GM12875 (cell line): Measurements from ENCODE around the gene CACNG5.

Experiments used
- H3K4me3 ChIP-seq: one replicate; pipeline ENCODE4 v1.5.1; 2011; ENCODE audit warnings: low read depth, low read length, control low read depth
- TF ChIP-seq, protein P1 (sequence below): IDR thresholded peaks from 2 replicates; pipeline ENCODE4 v1.5.1; 2011; ENCODE audit warnings: low read depth, mild to moderate bottlenecking, control low read depth, inconsistent platforms, low read length, moderate library complexity, borderline replicate concordance; ENCODE audit not compliant: insufficient read depth

The CACNG5 gene

DNA sequence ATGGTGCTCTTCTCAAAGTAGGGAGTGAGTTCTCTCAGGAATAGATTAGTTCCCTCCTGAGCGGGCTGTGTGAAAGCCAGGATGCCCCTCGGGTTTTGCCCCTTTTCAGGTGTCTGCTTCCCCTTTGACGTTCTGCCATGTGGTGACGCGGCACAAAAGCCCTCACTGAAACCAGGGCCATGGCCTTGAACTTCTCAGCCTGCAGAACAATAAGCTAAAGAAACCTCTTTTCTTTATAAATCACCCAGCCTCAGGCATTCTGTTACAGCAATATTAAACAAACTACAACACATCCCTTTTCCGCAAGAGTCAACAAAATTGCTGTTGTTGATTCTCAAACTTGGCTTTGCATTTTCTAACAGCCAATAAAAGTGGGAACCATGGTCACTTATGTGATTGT lies 15.5 kb upstream of the CACNG5 start:
- TF ChIP-seq, protein P1, sequence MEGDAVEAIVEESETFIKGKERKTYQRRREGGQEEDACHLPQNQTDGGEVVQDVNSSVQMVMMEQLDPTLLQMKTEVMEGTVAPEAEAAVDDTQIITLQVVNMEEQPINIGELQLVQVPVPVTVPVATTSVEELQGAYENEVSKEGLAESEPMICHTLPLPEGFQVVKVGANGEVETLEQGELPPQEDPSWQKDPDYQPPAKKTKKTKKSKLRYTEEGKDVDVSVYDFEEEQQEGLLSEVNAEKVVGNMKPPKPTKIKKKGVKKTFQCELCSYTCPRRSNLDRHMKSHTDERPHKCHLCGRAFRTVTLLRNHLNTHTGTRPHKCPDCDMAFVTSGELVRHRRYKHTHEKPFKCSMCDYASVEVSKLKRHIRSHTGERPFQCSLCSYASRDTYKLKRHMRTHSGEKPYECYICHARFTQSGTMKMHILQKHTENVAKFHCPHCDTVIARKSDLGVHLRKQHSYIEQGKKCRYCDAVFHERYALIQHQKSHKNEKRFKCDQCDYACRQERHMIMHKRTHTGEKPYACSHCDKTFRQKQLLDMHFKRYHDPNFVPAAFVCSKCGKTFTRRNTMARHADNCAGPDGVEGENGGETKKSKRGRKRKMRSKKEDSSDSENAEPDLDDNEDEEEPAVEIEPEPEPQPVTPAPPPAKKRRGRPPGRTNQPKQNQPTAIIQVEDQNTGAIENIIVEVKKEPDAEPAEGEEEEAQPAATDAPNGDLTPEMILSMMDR = no peak
- no peak overlapping the region for H3K4me3 ChIP-seq

DNA sequence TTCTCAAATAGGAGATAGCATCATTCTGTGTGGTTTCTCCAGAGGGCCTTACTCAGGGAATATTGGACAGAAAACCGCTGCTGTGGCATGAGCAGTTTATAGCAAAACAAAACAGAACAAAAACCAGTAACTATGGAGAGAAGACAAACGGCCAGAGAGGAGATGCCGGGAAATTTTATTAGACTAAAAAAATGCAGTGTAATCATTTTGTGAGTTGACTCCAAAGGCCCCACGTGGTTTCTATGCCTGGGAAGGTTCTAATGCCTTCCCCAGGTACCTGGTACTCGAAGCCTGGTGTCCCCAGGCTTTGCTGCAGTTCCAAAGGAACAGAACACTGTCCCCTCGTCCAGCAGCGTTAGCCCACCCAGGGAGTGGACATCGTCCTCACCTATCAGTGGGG lies 12.9 kb upstream of the CACNG5 start:
- TF ChIP-seq, protein P1 = no peak

DNA sequence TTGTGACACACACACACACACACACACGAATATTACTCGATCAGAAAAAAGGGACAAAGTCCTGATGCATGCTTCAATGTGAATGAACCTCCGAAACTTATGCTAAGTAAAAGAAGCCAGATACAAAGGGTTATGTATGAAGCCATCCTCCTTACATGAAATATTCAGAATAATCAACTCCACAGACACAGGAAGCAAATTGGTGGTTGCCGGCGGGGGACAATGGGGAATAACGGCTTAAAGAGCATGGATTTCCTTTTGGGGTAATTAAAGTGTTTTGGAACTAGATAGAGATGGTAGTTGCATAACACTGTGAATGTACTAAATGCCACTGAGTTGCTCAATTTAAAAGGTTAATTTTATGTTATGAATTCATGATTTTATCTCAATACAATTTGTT lies 8.1 kb upstream of the CACNG5 start:
- TF ChIP-seq, protein P1 = no peak
- H3K4me3 ChIP-seq = no peak overlapping the region

More for the DNA sequence above, 12.9 kb upstream of the CACNG5 start:
- H3K4me3 ChIP-seq = no peak overlapping the region

DNA sequence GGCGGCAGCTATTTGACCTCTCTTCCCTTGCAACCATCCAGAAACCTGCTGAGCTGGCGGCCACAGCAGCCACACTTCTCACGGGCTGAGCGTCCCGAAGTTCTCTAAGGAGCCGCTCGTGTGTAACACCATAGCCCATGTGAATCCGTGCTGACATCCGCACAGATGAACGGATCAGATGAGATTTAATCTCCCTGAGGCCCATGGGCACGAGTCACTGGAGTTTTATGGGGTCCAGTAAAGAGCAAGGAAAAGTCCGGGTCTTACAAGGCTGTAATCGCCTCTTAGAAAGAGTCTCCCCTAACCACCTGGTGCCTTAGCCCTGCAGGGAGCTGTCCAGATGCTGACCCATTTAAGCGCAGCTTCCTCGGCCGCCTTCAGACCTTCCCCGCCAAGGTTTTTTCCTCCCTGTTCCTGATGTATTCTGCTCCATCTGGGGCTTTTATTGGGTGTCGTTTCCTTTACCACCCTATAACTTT lies 5.5 kb upstream of the CACNG5 start:
- no peak overlapping the region for H3K4me3 ChIP-seq
- TF ChIP-seq, protein P1 = no peak

DNA sequence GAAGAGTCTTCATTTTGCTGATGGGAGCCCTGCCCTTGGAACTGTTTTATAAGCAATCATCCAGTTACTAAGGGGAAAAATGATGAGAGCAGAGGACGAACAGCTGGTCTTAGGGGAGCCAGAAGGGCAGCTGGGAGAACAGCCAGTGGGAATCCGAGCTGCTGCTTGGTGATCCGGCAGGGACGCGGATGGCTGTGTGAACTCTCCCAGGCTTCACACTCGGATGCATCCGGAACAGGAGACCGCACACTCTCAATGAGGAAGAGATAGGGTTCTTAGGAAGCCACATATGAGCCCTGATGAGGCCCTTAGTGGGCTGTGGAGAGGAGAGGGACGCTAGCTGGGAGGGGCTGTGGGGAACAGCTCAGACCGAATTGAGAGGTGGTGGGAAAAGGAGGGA lies 5.0 kb upstream of the CACNG5 start:
- H3K4me3 ChIP-seq = no peak overlapping the region
- TF ChIP-seq, protein P1 = no peak

DNA sequence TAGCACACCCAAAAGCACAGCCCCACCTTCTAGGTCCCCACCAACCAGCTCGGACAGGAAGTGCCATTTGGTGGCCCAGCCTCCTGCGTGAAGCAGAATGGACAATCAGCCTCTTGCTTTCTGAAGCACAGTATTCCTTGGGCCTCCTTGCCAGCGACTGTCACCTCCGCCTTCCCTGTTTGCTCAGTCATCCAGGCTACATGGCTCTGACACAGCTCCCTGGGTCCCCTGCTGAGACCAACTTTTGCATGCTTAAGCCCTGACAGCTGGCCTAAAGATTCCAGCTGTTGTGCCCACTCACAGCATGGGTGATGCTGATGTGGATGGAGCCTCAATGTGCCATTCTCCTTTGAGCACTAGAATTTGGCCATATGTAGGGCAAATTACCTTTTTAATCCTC lies 4.5 kb upstream of the CACNG5 start:
- TF ChIP-seq, protein P1 = no peak

DNA sequence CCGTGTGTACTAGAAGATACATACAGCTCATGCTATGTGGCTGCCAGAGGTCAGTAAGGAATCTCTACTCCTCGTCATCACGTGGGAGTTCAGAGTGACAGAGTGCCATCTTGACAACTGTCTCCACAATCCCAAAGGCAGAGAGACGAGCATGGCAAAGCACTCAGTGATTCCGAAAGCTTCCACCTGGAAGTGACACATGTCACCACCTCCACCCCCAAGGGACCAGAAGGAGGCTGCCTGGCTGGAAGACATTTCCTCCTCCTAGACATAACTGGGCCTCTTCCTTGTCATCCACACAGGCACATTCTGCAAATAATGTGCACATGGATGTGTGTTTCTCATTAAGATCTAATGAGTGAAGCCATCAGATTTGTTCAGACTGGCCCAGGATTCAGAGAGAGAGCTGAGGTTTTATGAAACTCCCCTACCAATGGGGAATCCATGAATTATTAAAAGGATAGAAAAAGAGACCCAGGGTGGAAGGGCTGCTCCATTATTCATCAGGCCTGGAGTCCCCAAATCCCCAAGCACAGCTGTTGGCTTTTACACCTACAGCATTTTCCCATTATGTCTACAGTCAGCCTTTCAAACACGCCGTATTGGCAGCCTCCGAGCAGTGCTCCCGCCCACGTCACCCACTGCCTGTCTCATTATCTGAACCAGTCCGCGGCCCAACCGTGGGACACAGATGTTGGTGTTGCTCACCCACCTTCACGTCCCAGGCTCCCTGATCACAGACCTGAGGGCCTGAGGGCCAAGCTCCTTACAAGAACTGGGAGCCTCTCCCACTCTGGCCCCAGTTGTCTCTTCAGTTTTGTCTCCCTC lies 3.3 kb upstream of the CACNG5 start:
- TF ChIP-seq, protein P1 = no peak
- H3K4me3 ChIP-seq = no peak overlapping the region

More for the DNA sequence above, 4.5 kb upstream of the CACNG5 start:
- no peak overlapping the region for H3K4me3 ChIP-seq
